KG1 (cell line): ENCODE data around the gene LRPAP1.
"Not testable (repeated sequence)": the region's sequence is repeated elsewhere in the genome, so short reads cannot be mapped to it uniquely, and the experiment has no call there.

Source experiments
- DNase-seq: peaks from one replicate; lab custom pipeline; 2025; lab: John Stamatoyannopoulos, UW

Gene LRPAP1

DNA sequence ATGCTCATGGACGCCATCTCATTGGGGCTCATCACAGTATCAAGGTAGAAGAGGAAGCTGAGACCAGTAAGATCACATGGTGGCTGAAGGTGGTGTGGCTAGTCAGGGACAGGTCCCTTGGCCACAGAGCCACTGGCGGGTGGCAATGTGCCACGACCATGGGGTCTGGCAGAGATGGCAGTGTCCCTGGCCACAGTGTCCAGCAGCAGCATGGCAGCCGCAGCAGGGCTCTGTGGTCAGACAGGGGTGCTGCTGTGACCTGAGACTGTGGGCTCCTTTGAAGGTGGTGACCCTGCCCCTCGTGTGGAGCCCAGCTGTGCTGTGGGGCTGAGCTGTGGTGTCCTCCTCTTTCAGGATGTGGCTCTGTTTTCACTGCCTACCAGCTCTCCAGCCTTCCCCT lies 71.3 kb downstream of the LRPAP1 start:
- DNase-seq, result no peak

DNA sequence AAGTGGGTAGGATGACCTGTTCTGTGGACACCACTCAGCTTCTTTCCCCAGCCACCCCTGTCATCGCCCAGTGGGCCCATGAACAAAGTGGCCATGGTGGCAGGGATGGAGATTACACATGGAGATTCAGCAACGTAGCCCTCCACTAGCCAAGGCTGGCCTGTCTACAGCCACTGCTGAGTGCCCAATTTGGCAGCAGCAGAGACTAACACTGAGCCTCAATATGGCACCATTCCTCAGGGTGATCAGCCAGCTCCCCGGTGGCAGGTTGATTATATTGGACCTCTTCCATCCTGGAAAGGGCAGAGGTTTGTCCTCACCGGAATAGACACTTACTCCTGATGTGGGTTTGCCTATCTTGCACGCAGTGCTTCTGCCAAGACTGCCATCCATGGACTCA lies 73.1 kb downstream of the LRPAP1 start:
- DNase-seq, result not testable (repeated sequence)

DNA sequence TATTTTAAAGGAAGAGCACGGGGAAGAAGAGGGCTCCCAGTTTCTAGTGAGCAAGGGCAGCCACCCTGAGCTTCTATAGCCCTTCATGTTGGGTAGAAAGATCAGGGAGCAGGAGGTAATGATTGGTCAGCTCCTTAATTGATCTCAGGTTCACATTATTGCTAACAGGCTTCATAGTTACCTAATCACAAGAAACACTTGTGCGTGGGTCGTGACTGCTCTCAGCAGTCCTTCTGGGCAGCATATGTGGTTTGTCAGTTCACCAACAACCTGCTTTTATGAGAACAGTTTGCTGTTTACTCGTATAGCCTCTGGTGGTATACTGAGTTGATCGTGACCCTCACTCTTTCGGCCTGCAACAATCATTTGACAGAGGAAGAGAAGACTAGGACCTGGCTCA lies 73.9 kb downstream of the LRPAP1 start:
- no peak for DNase-seq

DNA sequence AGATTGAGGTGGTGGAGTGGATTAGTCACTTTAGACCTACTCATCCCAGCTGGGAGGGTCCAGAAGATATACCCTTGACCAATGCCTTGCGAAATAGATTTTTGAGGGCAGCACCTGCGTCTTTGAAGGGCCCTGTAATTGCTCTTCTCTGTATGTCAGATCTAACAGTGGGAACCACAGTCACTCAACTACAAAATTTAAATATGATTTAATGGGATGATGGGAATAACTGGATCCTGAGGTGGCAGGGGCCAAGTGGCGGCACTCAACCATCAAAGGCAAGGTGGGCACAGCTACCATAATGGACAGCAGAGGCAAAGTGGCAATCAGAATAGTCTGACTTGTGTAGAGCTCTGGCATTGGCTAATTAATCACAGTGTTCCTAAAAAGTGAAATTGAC lies 76.6 kb downstream of the LRPAP1 start:
- DNase-seq, result not testable (repeated sequence)
